PC-9 (cell line): ENCODE measurements around the gene AADAC. TPM values are rescaled to one million over a fixed set of nuclear protein-coding genes. Genes with fewer than 3 reads are reported as not detected.

ENCODE experiments used
- BruUV-seq: library from RNA; stranded (reverse); fragments of 400-500 nt; replicated peaks from 2 replicates; lab custom pipeline; 2021; lab: Mats Ljungman, UMichigan
- CTCF ChIA-PET: fragments of 300-600 bp; sonication (Branson Sonifier 250); formaldehyde crosslinking; loops from one replicate; lab custom pipeline; 2022; ENCODE audit warnings: antibody characterized with exemption; lab: Charles Lee
- POLR2A ChIA-PET: fragments of 300-600 bp; sonication (Branson Sonifier 250); formaldehyde crosslinking; loops from one replicate; lab custom pipeline; 2022; ENCODE audit warnings: antibody characterized with exemption; ENCODE audit not compliant: unreplicated experiment; lab: Charles Lee
- DNase-seq, 2 experiments: peaks; one replicate each; pipeline versions ENCODE4 v3.0.0 to v3.0.0-alpha.2; 2015 to 2022; ENCODE audit warnings: mixed read lengths in 1 of 2
- H2AFZ ChIP-seq: fragments of 200-600 bp; sonication (generic); 2 replicates; pipeline ENCODE4 v1.8.1; 2017; ENCODE audit warnings: antibody characterized with exemption
- H3F3A ChIP-seq: fragments of 200-600 bp; sonication (generic); 2 replicates; pipeline ENCODE4 v1.8.1; 2017; ENCODE audit warnings: antibody characterized with exemption, mild to moderate bottlenecking, low read depth; ENCODE audit not compliant: insufficient read depth
- H3K27ac ChIP-seq: fragments of 200-600 bp; sonication (generic); 2 replicates; pipeline ENCODE4 v1.6.1; 2016; ENCODE audit warnings: mixed run types
- H3K27me3 ChIP-seq: fragments of 200-600 bp; sonication (generic); 2 replicates; pipeline ENCODE4 v1.6.1; 2016; ENCODE audit warnings: low read depth, mixed run types; ENCODE audit not compliant: insufficient read depth
- H3K36me3 ChIP-seq: fragments of 200-600 bp; sonication (generic); 2 replicates; pipeline ENCODE4 v1.6.1; 2016; ENCODE audit warnings: low read depth, mixed run types
- H3K4me1 ChIP-seq: fragments of 200-600 bp; sonication (generic); replicated peaks from 2 replicates; pipeline ENCODE4 v1.6.1; 2016; ENCODE audit warnings: mixed run types; ENCODE audit not compliant: insufficient read depth
- H3K4me2 ChIP-seq: fragments of 200-600 bp; sonication (generic); 2 replicates; pipeline ENCODE4 v1.6.1; 2017; ENCODE audit warnings: mixed run types
- H3K4me3 ChIP-seq: fragments of 200-600 bp; sonication (generic); 2 replicates; pipeline ENCODE4 v1.6.1; 2016; ENCODE audit warnings: mixed run types
- H3K79me2 ChIP-seq: fragments of 200-600 bp; sonication (generic); 2 replicates; pipeline ENCODE4 v1.6.1; 2017; ENCODE audit warnings: low read depth, mixed run types
- H3K9me2 ChIP-seq: fragments of 200-600 bp; sonication (generic); 2 replicates; pipeline ENCODE4 v1.8.1; 2017; ENCODE audit warnings: mild to moderate bottlenecking; ENCODE audit not compliant: insufficient read depth
- H3K9me3 ChIP-seq: fragments of 200-600 bp; sonication (generic); 2 replicates; pipeline ENCODE4 v1.8.1; 2016; ENCODE audit warnings: low read depth; ENCODE audit not compliant: insufficient read depth
- H4K20me1 ChIP-seq: fragments of 200-600 bp; sonication (generic); 2 replicates; pipeline ENCODE4 v1.8.1; 2017; ENCODE audit not compliant: insufficient read depth
- EZH2 ChIP-seq: fragments of 200-600 bp; sonication (generic); IDR thresholded peaks from 2 replicates; pipeline ENCODE4 v1.8.0; 2017; ENCODE audit warnings: antibody characterized with exemption, low read depth
- intact Hi-C: fragments of 100-400 bp; cut with micrococcal nuclease; formaldehyde crosslinking; loops from one replicate; pipeline ENCODE4 v1.10.0; 2022; ENCODE audit not compliant: unreplicated experiment
- total RNA-seq: library from RNA; stranded (reverse); gene quantifications from 2 replicates; pipeline ENCODE4 v1.2.3, GENCODE V29; 2021
- TF ChIP-seq, protein P1 (sequence below): fragments of 200-600 bp; sonication (generic); conservative IDR thresholded peaks from 2 replicates; pipeline ENCODE4 v1.6.1; 2017; ENCODE audit warnings: mixed run types, antibody characterized with exemption, mild to moderate bottlenecking, moderate library complexity

Gene AADAC
- total RNA-seq, 1 experiment from 2014 or later: 4.7 TPM

DNA sequence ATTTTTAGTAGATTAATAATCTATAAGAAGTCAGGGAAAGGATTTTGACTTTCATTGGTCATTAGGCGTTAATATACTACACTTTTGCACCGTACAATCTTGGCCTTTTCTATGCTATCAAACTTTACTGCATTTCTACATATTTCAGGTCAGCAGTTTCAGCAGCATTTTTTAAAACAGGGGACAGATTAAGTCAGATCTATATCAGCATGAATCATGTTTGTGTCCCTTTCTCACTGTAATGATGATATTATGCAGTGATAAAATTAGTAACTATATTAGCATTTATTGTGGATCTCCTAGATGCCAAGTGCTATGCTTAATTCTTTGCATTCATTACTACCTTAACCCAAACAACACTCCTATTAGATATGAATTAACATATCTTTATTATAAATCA lies 20.3 kb upstream of the AADAC start:
- DNase-seq: no peak
- H3K79me2 ChIP-seq: no peaks in the 10 kb centered on the region
- POLR2A ChIA-PET: interaction anchor here (0.7 kb wide), 1 partner anchor 1174 kb away, joined by 4 read pairs; no protein-coding TSS in a partner anchor
- TF ChIP-seq, protein P1, sequence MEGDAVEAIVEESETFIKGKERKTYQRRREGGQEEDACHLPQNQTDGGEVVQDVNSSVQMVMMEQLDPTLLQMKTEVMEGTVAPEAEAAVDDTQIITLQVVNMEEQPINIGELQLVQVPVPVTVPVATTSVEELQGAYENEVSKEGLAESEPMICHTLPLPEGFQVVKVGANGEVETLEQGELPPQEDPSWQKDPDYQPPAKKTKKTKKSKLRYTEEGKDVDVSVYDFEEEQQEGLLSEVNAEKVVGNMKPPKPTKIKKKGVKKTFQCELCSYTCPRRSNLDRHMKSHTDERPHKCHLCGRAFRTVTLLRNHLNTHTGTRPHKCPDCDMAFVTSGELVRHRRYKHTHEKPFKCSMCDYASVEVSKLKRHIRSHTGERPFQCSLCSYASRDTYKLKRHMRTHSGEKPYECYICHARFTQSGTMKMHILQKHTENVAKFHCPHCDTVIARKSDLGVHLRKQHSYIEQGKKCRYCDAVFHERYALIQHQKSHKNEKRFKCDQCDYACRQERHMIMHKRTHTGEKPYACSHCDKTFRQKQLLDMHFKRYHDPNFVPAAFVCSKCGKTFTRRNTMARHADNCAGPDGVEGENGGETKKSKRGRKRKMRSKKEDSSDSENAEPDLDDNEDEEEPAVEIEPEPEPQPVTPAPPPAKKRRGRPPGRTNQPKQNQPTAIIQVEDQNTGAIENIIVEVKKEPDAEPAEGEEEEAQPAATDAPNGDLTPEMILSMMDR: no peak
- no peak for TF ChIP-seq EZH2
- H2AFZ ChIP-seq: no peak overlapping the region
- peaks cover 25% of the 10 kb centered on the region for H3K4me1 ChIP-seq
- H3K27ac ChIP-seq: no peak overlapping the region
- H3F3A ChIP-seq: no peaks in the 10 kb centered on the region
- intact Hi-C loops: no loop called here
- H3K4me3 ChIP-seq: no peak overlapping the region
- H3K9me2 ChIP-seq: no peaks in the 10 kb centered on the region
- H3K9me3 ChIP-seq: no peaks in the 10 kb centered on the region
- H3K27me3 ChIP-seq: no peaks in the 10 kb centered on the region
- no peak overlapping the region for H3K4me2 ChIP-seq
- BruUV-seq: no TSS peak
- H3K36me3 ChIP-seq: no peaks in the 10 kb centered on the region
- no peaks in the 10 kb centered on the region for H4K20me1 ChIP-seq
- CTCF ChIA-PET: no interaction called here

DNA sequence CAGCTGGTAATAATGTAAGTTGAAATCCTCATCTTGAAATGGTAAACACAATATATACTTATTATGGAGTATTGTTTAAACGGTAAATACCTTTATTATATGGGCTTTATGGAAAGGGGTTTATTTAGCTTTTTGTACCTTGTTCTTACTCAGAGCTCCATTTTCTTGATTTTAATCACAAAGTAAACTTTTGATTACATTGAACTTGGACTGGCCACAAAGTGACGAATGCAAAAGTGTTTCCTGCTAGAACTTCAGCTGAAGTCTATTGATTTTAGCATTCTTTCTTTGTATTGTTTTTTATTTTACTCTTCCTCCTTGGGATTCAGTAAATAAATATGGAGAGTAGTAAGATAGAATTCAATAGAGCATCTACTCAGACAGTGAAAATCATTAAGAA lies 19.8 kb upstream of the AADAC start:
- Histone ChIP-seq H3F3A (no peaks in the 10 kb centered on the region), H3K36me3 (no peaks in the 10 kb centered on the region), H3K4me3 (no peak overlapping the region), H3K4me2 (no peak overlapping the region), H3K27me3 (no peaks in the 10 kb centered on the region), H3K79me2 (no peaks in the 10 kb centered on the region), H4K20me1 (no peaks in the 10 kb centered on the region), H3K27ac (no peak overlapping the region), H2AFZ (no peak overlapping the region), H3K9me3 (no peaks in the 10 kb centered on the region), H3K4me1 (peaks cover 25% of the 10 kb centered on the region), H3K9me2 (no peaks in the 10 kb centered on the region)
- no peak for DNase-seq
- BruUV-seq: no TSS peak
- ChIA-PET POLR2A (interaction anchor here (0.7 kb wide), 1 partner anchor 1173 kb away, joined by 4 read pairs; no protein-coding TSS in a partner anchor), CTCF (no interaction called here)
- TF ChIP-seq, protein P1: no peak
- no peak for TF ChIP-seq EZH2
- intact Hi-C loops: no loop called here

DNA sequence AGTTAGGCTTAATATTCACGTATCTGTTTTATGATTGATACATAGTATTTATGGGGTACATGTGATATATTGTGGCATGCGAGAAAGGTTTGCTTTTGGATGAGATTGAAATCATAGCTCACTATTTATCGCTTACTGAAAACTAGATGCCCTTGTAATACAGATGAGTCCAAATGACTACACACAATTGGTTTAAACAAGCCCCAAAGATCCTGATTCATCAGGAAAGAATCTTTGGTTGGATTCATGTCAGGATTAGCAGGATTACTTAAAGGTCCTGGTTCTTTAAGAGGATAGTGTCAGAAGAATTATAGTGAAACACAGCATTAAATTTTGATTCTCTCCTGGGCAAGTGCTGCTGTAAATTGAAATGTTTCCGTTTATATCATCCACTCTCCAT lies 18.6 kb upstream of the AADAC start:
- Histone ChIP-seq H2AFZ (no peak overlapping the region), H3K4me2 (no peak overlapping the region), H4K20me1 (no peaks in the 10 kb centered on the region), H3K4me1 (peaks cover 16% of the 10 kb centered on the region; the same call in 1 of the 2 replicates), H3K27me3 (no peaks in the 10 kb centered on the region), H3K36me3 (no peaks in the 10 kb centered on the region), H3K9me2 (no peaks in the 10 kb centered on the region), H3K9me3 (no peaks in the 10 kb centered on the region), H3F3A (no peaks in the 10 kb centered on the region), H3K27ac (no peak overlapping the region), H3K79me2 (no peaks in the 10 kb centered on the region), H3K4me3 (no peak overlapping the region)
- ChIA-PET CTCF (no interaction called here), POLR2A (interaction anchor here (0.6 kb wide), 2 partner anchors 25 to 407 kb away, joined by 5 read pairs; no protein-coding TSS in a partner anchor)
- BruUV-seq: no TSS peak
- no peak for DNase-seq
- intact Hi-C loops: no loop called here
- no peak for TF ChIP-seq EZH2
- TF ChIP-seq, protein P1: no peak
